Measurements from ENCODE around the gene TRPM5. TPM values are rescaled to one million over a fixed set of nuclear protein-coding genes. Genes with fewer than 3 reads are reported as not detected.

TRPM5 gene
- total and polyA plus RNA-seq, 4 donors, result 0.05 TPM; not detected in 3

GRCh38 chr11:2443406-2443805 is 908 bp downstream of the TRPM5 start:
- Histone ChIP-seq H3K27ac (ENCODE audit: low read depth in 1 of 2, low read length in 2 of 2) (no peak overlapping the region), H3K4me3 (ENCODE audit: low read depth in 1 of 3, low read length in 3 of 3) (no peak overlapping the region), H3K9me3 (ENCODE audit: control insufficient read depth in 4 of 4, low read length in 3 of 4) (no peaks in the 10 kb centered on the region), H3K9ac (ENCODE audit: low read depth in 1 of 2, low read length in 2 of 2) (no peak overlapping the region), H3K36me3 (ENCODE audit: control insufficient read depth in 4 of 4, insufficient read depth in 3 of 4, low read depth in 1 of 4, low read length in 3 of 4) (no peaks in the 10 kb centered on the region), H3K4me1 (ENCODE audit: control insufficient read depth in 4 of 4, insufficient read depth in 4 of 4, low read length in 3 of 4) (peaks cover 0 to 13% (median 1%) of the 10 kb centered on the region in 4 donors), H3K27me3 (ENCODE audit: control insufficient read depth in 4 of 4, insufficient read depth in 4 of 4, low read length in 3 of 4) (peaks cover 0 to 3% (median 1%) of the 10 kb centered on the region in 4 donors)
- DNase-seq (ENCODE audit: low spot score), result no peak
- 48% methylated on average over 11 of the region's 11 CpGs for WGBS
- TF ChIP-seq, protein P1, sequence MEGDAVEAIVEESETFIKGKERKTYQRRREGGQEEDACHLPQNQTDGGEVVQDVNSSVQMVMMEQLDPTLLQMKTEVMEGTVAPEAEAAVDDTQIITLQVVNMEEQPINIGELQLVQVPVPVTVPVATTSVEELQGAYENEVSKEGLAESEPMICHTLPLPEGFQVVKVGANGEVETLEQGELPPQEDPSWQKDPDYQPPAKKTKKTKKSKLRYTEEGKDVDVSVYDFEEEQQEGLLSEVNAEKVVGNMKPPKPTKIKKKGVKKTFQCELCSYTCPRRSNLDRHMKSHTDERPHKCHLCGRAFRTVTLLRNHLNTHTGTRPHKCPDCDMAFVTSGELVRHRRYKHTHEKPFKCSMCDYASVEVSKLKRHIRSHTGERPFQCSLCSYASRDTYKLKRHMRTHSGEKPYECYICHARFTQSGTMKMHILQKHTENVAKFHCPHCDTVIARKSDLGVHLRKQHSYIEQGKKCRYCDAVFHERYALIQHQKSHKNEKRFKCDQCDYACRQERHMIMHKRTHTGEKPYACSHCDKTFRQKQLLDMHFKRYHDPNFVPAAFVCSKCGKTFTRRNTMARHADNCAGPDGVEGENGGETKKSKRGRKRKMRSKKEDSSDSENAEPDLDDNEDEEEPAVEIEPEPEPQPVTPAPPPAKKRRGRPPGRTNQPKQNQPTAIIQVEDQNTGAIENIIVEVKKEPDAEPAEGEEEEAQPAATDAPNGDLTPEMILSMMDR (IDR thresholded peaks at IDR 0.05; ENCODE audit: low read depth, low read length, missing input control), result no peak
- TF ChIP-seq HNF4G (IDR thresholded peaks at IDR 0.05) (no peak), EGR1 (IDR thresholded peaks at IDR 0.05; ENCODE audit: low read depth in 2 of 2) (no peak), GABPA (IDR thresholded peaks at IDR 0.05 in 1 of 2, conservative IDR thresholded peaks at IDR 0.05 in 1 of 2) (no peak), RAD21 (IDR thresholded peaks at IDR 0.05) (no peak), RXRA (IDR thresholded peaks at IDR 0.05) (no peak), NR2F2 (IDR thresholded peaks at IDR 0.05) (no peak), SP1 (IDR thresholded peaks at IDR 0.05) (no peak), YY1 (IDR thresholded peaks at IDR 0.05) (no peak), FOXA2 (IDR thresholded peaks at IDR 0.05) (no peak), HNF4A (conservative IDR thresholded peaks at IDR 0.05) (no peak), JUND (IDR thresholded peaks at IDR 0.05) (no peak), FOXA1 (IDR thresholded peaks at IDR 0.05) (no peak)
- TF ChIP-seq, protein P2, sequence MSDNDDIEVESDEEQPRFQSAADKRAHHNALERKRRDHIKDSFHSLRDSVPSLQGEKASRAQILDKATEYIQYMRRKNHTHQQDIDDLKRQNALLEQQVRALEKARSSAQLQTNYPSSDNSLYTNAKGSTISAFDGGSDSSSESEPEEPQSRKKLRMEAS (IDR thresholded peaks at IDR 0.05), result no peak

- H3K27ac ChIP-seq (ENCODE audit: low read depth in 1 of 2, low read length in 2 of 2), result no peak overlapping the region
- no peaks in the 10 kb centered on the region for H3K36me3 ChIP-seq (ENCODE audit: control insufficient read depth in 4 of 4, insufficient read depth in 3 of 4, low read depth in 1 of 4, low read length in 3 of 4)
- 85% methylated on average over 2 of the region's 2 CpGs for WGBS
- DNase-seq (ENCODE audit: low spot score), result no peak
- peaks cover 0 to 13% (median 1%) of the 10 kb centered on the region in 4 donors for H3K4me1 ChIP-seq (ENCODE audit: control insufficient read depth in 4 of 4, insufficient read depth in 4 of 4, low read length in 3 of 4)
- no peak overlapping the region for H3K9ac ChIP-seq (ENCODE audit: low read depth in 1 of 2, low read length in 2 of 2)
- H3K4me3 ChIP-seq (ENCODE audit: low read depth in 1 of 3, low read length in 3 of 3), result no peak overlapping the region
- H3K9me3 ChIP-seq (ENCODE audit: control insufficient read depth in 4 of 4, low read length in 3 of 4), result no peaks in the 10 kb centered on the region
- H3K27me3 ChIP-seq (ENCODE audit: control insufficient read depth in 4 of 4, insufficient read depth in 4 of 4, low read length in 3 of 4), result peaks cover 0 to 3% (median 1%) of the 10 kb centered on the region in 4 donors
- TF ChIP-seq, protein P2 (IDR thresholded peaks at IDR 0.05), result no peak
- TF ChIP-seq HNF4G (IDR thresholded peaks at IDR 0.05) (no peak), GABPA (IDR thresholded peaks at IDR 0.05 in 1 of 2, conservative IDR thresholded peaks at IDR 0.05 in 1 of 2) (no peak), RXRA (IDR thresholded peaks at IDR 0.05) (no peak), REST (IDR thresholded peaks at IDR 0.05) (no peak), JUND (IDR thresholded peaks at IDR 0.05) (no peak)
- TF ChIP-seq, protein P3, sequence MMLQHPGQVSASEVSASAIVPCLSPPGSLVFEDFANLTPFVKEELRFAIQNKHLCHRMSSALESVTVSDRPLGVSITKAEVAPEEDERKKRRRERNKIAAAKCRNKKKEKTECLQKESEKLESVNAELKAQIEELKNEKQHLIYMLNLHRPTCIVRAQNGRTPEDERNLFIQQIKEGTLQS (IDR thresholded peaks at IDR 0.05), result no peak
Measured at GRCh38 chr11:2442589-2442988, 1.7 kb downstream of the TRPM5 start.

Measured in liver (tissue), 9 donors.